Measurements from ENCODE around the gene TMEM238.
"Not testable (repeated sequence)": the region's sequence is repeated elsewhere in the genome, so short reads cannot be mapped to it uniquely, and the experiment has no call there.

TMEM238 gene

GRCh38 chr19:55336101-55336500, 48.0 kb downstream of the TMEM238 start:
- no peak for DNase-seq

DNA sequence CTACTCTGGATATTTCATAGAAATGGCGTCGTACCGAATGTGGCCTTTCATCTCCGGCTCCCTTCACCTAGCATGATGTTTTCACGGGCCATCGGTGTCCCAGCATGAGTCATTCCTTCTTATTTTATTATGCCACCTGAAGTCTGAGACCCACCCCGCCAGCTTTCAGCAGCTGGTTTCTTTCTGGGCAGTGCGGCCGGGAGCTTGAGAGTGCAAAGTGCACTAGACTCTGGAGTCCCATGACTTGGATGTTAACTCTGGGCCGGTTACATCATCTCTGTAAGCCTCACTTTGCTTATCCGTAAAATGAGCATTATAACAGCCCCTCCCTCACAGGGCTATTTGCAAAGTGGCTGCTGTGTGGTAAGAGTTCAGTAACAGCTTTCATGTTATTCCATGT, 50.2 kb downstream of the TMEM238 start:
- no peak for DNase-seq

- not testable (repeated sequence) for DNase-seq
Measured at GRCh38 chr19:55329791-55330190, 54.3 kb downstream of the TMEM238 start.
